ENCODE results near the gene DDR2.
"Not testable (repeated sequence)": the region's sequence is repeated elsewhere in the genome, so short reads cannot be mapped to it uniquely, and the experiment has no call there.

The DDR2 gene

GRCh38 chr1:162732094-162732493, 99.8 kb downstream of the DDR2 start:
- no peak for DNase-seq (ENCODE audit: extremely low spot score)
- CTCF ChIA-PET: no interaction called here

GRCh38 chr1:162732566-162733335, 100.5 kb downstream of the DDR2 start:
- ChIA-PET CTCF (no interaction called here), POLR2A (no interaction called here)
- TF ChIP-seq FOXM1 (IDR thresholded peaks at IDR 0.05; ENCODE audit: borderline replicate concordance): no peak
- no peak for TF ChIP-seq PKNOX1 (IDR thresholded peaks at IDR 0.05)
- no peak for TF ChIP-seq FOXA1 (IDR thresholded peaks at IDR 0.05)
- TF ChIP-seq TARDBP (IDR thresholded peaks at IDR 0.05): no peak
- no peak for DNase-seq (ENCODE audit: extremely low spot score)

More at GRCh38 chr1:162732094-162732493, 99.8 kb downstream of the DDR2 start:
- POLR2A ChIA-PET: no interaction called here
- TF ChIP-seq FOXA1 (IDR thresholded peaks at IDR 0.05) (no peak), CTBP1 (IDR thresholded peaks at IDR 0.05; ENCODE audit: borderline replicate concordance) (no peak), SUZ12 (IDR thresholded peaks at IDR 0.05) (no peak)

- TF ChIP-seq NFRKB (IDR thresholded peaks at IDR 0.05) (no peak), ZNF384 (IDR thresholded peaks at IDR 0.05) (no peak)
- CTCF ChIA-PET: no interaction called here
- no peak for DNase-seq (ENCODE audit: extremely low spot score)
- POLR2A ChIA-PET: no interaction called here
These were observed 101.0 kb downstream of the DDR2 start for GRCh38 chr1:162733336-162733590.

GRCh38 chr1:162734047-162734446, 101.8 kb downstream of the DDR2 start:
- DNase-seq (ENCODE audit: extremely low spot score): no peak
- POLR2A ChIA-PET: no interaction called here
- CTCF ChIA-PET: no interaction called here
- TF ChIP-seq FOXK2 (IDR thresholded peaks at IDR 0.05): no peak
- TF ChIP-seq ZNF384 (IDR thresholded peaks at IDR 0.05): no peak
- no peak for TF ChIP-seq FOXM1 (IDR thresholded peaks at IDR 0.05; ENCODE audit: borderline replicate concordance)
- no peak for TF ChIP-seq ELF4 (IDR thresholded peaks at IDR 0.05)
- TF ChIP-seq NFRKB (IDR thresholded peaks at IDR 0.05): no peak
- no peak for TF ChIP-seq LEF1 (IDR thresholded peaks at IDR 0.05; ENCODE audit: borderline replicate concordance)
- no peak for TF ChIP-seq FOXA1 (IDR thresholded peaks at IDR 0.05)
- TF ChIP-seq SP1 (IDR thresholded peaks at IDR 0.05): no peak
- TF ChIP-seq BHLHE40 (IDR thresholded peaks at IDR 0.05; ENCODE audit: borderline replicate concordance): no peak
- no peak for TF ChIP-seq TARDBP (IDR thresholded peaks at IDR 0.05)
- no peak for TF ChIP-seq ARNT (IDR thresholded peaks at IDR 0.05)
- TF ChIP-seq L3MBTL2 (conservative IDR thresholded peaks at IDR 0.05): no peak
- no peak for TF ChIP-seq PKNOX1 (IDR thresholded peaks at IDR 0.05)
- TF ChIP-seq CTBP1 (IDR thresholded peaks at IDR 0.05; ENCODE audit: borderline replicate concordance): no peak
- TF ChIP-seq SUZ12 (IDR thresholded peaks at IDR 0.05): no peak
- no peak for TF ChIP-seq HDGF (IDR thresholded peaks at IDR 0.05; ENCODE audit: borderline replicate concordance)

GRCh38 chr1:162736184-162736583, 103.9 kb downstream of the DDR2 start:
- ChIA-PET POLR2A (no interaction called here), CTCF (no interaction called here)
- DNase-seq (ENCODE audit: extremely low spot score): no peak
- no peak for TF ChIP-seq L3MBTL2 (conservative IDR thresholded peaks at IDR 0.05)

- CTCF ChIA-PET: no interaction called here
- TF ChIP-seq FOXK2 (IDR thresholded peaks at IDR 0.05): no peak
- TF ChIP-seq PKNOX1 (IDR thresholded peaks at IDR 0.05): no peak
- no peak for TF ChIP-seq TARDBP (IDR thresholded peaks at IDR 0.05)
- no peak for TF ChIP-seq ARNT (IDR thresholded peaks at IDR 0.05)
- TF ChIP-seq CTBP1 (IDR thresholded peaks at IDR 0.05; ENCODE audit: borderline replicate concordance): no peak
- TF ChIP-seq FOXM1 (IDR thresholded peaks at IDR 0.05; ENCODE audit: borderline replicate concordance): no peak
- TF ChIP-seq SUZ12 (IDR thresholded peaks at IDR 0.05): no peak
- POLR2A ChIA-PET: no interaction called here
- DNase-seq (ENCODE audit: extremely low spot score): no peak
These were observed 104.4 kb downstream of the DDR2 start for GRCh38 chr1:162736633-162737067.

- CTCF ChIA-PET: no interaction called here
- TF ChIP-seq FOXK2 (IDR thresholded peaks at IDR 0.05): no peak
- TF ChIP-seq NFRKB (IDR thresholded peaks at IDR 0.05): no peak
- TF ChIP-seq HDGF (IDR thresholded peaks at IDR 0.05; ENCODE audit: borderline replicate concordance): no peak
- TF ChIP-seq TARDBP (IDR thresholded peaks at IDR 0.05): no peak
- TF ChIP-seq ELF4 (IDR thresholded peaks at IDR 0.05): no peak
- no peak for TF ChIP-seq CTBP1 (IDR thresholded peaks at IDR 0.05; ENCODE audit: borderline replicate concordance)
- no peak for TF ChIP-seq SP1 (IDR thresholded peaks at IDR 0.05)
- TF ChIP-seq LEF1 (IDR thresholded peaks at IDR 0.05; ENCODE audit: borderline replicate concordance): no peak
- no peak for TF ChIP-seq ARNT (IDR thresholded peaks at IDR 0.05)
- POLR2A ChIA-PET: no interaction called here
- DNase-seq (ENCODE audit: extremely low spot score): no peak
These were observed 108.5 kb downstream of the DDR2 start for GRCh38 chr1:162740755-162741154.

GRCh38 chr1:162741574-162741973, 109.3 kb downstream of the DDR2 start:
- ChIA-PET CTCF (no interaction called here), POLR2A (no interaction called here)
- no peak for DNase-seq (ENCODE audit: extremely low spot score)
- TF ChIP-seq FOXM1 (IDR thresholded peaks at IDR 0.05; ENCODE audit: borderline replicate concordance) (no peak), FOXK2 (IDR thresholded peaks at IDR 0.05) (no peak), TARDBP (IDR thresholded peaks at IDR 0.05) (no peak), SP1 (IDR thresholded peaks at IDR 0.05) (no peak), LEF1 (IDR thresholded peaks at IDR 0.05; ENCODE audit: borderline replicate concordance) (no peak), CTBP1 (IDR thresholded peaks at IDR 0.05; ENCODE audit: borderline replicate concordance) (no peak), FOXA1 (IDR thresholded peaks at IDR 0.05) (no peak), HDGF (IDR thresholded peaks at IDR 0.05; ENCODE audit: borderline replicate concordance) (no peak), BHLHE40 (IDR thresholded peaks at IDR 0.05; ENCODE audit: borderline replicate concordance) (no peak), ELF4 (IDR thresholded peaks at IDR 0.05) (no peak), PKNOX1 (IDR thresholded peaks at IDR 0.05) (no peak), NFRKB (IDR thresholded peaks at IDR 0.05) (no peak), ZNF384 (IDR thresholded peaks at IDR 0.05) (no peak), ARNT (IDR thresholded peaks at IDR 0.05) (no peak), SUZ12 (IDR thresholded peaks at IDR 0.05) (no peak), L3MBTL2 (conservative IDR thresholded peaks at IDR 0.05) (no peak)

- POLR2A ChIA-PET; CTCF ChIA-PET; DNase-seq (ENCODE audit: extremely low spot score): not testable (repeated sequence)
These were observed 114.1 kb downstream of the DDR2 start for GRCh38 chr1:162746264-162746942.

Data from HEK293T (cell line).